ENCODE results near the gene PIGU. TPM values are rescaled to one million over a fixed set of nuclear protein-coding genes. Genes with fewer than 3 reads are reported as not detected.

Gene PIGU
- total and polyA plus RNA-seq, 2 donors (not counting 1 experiment from before 2014, with no cell fraction given): 12.0 to 19.3 TPM

GRCh38 chr20:34546751-34547181, 130.1 kb downstream of the PIGU start:
- Histone ChIP-seq H3K79me2 (ENCODE audit: control insufficient read depth, insufficient read depth, low read length) (no peaks in the 10 kb centered on the region), H3K36me3 (replicated peaks in 1 of 2; ENCODE audit: control extremely low read depth in 1 of 2, control insufficient read depth in 1 of 2, extremely low read depth in 1 of 2, insufficient read depth in 2 of 2, low read length in 1 of 2) (peaks cover 0 to under 1% of the 10 kb centered on the region in 2 experiments), H3K27ac (ENCODE audit: low read length in 2 of 2) (no peak overlapping the region), H3K9ac (ENCODE audit: low read length) (no peak overlapping the region), H2AFZ (ENCODE audit: insufficient read depth, low read depth, low read length, poor library complexity, severe bottlenecking) (no peak overlapping the region), H3K4me2 (replicated peaks; ENCODE audit: low read depth, low read length, poor library complexity, severe bottlenecking) (no peak overlapping the region), H3K4me1 (ENCODE audit: control insufficient read depth in 2 of 2, insufficient read depth in 2 of 2, low read length in 2 of 2) (peaks cover 0 to 7% of the 10 kb centered on the region in 2 donors), H3K27me3 (replicated peaks in 1 of 4; ENCODE audit: control extremely low read depth in 1 of 4, control insufficient read depth in 3 of 4, insufficient read depth in 4 of 4, low read length in 3 of 4) (peaks cover 0 to 4% (median 0%) of the 10 kb centered on the region in 4 experiments), H3K9me3 (ENCODE audit: control extremely low read depth in 1 of 3, control insufficient read depth in 2 of 3, insufficient read depth in 1 of 3, low read length in 2 of 3) (no peaks in the 10 kb centered on the region), H3K4me3 (ENCODE audit: control extremely low read depth in 1 of 5, extremely low read depth in 1 of 5, insufficient read depth in 1 of 5, low read depth in 2 of 5, low read length in 4 of 5) (no peak overlapping the region), H4K20me1 (ENCODE audit: control insufficient read depth, insufficient read depth, low read length, poor library complexity, severe bottlenecking) (no peaks in the 10 kb centered on the region)
- TF ChIP-seq CTCF (IDR thresholded peaks at IDR 0.05): no peak
- TF ChIP-seq EZH2 (IDR thresholded peaks at IDR 0.05; ENCODE audit: borderline replicate concordance, insufficient read depth, low read depth, low read length, poor library complexity, severe bottlenecking): no peak
- Mint-ChIP-seq H3K27me3 (peaks cover 3% of the 10 kb centered on the region), H3K4me3 (no peak overlapping the region), H3K27ac (peak overlapping the region; percentile 11), H3K9me3 (ENCODE audit: insufficient read depth) (no peaks in the 10 kb centered on the region), H3K4me1 (peaks cover 15% of the 10 kb centered on the region)
- ChIA-PET CTCF (no interaction called here), POLR2A (no interaction called here)
- WGBS (ENCODE audit: insufficient coverage): 97% methylated on average over 11 of the region's 11 CpGs
- ATAC-seq (ENCODE audit: low read depth): no peak
- no peak for DNase-seq
- intact Hi-C loops (cut with micrococcal nuclease): no loop called here

- CTCF ChIA-PET: interaction anchor here (0.8 to 1.9 kb wide), 4 partner anchors 163 to 226 kb away, joined by 3 to 7 read pairs (median 3); no protein-coding TSS in a partner anchor
- POLR2A ChIA-PET: interaction anchor here (0.6 kb wide), 1 partner anchor 234 kb away, joined by 3 read pairs; no protein-coding TSS in a partner anchor
- Histone ChIP-seq H3K4me1 (ENCODE audit: control insufficient read depth in 2 of 2, insufficient read depth in 2 of 2, low read length in 2 of 2) (peaks cover 0 to 7% of the 10 kb centered on the region in 2 donors), H3K79me2 (ENCODE audit: control insufficient read depth, insufficient read depth, low read length) (no peaks in the 10 kb centered on the region), H3K9ac (ENCODE audit: low read length) (no peak overlapping the region), H3K36me3 (replicated peaks in 1 of 2; ENCODE audit: control extremely low read depth in 1 of 2, control insufficient read depth in 1 of 2, extremely low read depth in 1 of 2, insufficient read depth in 2 of 2, low read length in 1 of 2) (peaks cover 0 to 20% of the 10 kb centered on the region in 2 experiments), H3K4me2 (replicated peaks; ENCODE audit: low read depth, low read length, poor library complexity, severe bottlenecking) (peak overlapping the region; percentile 36), H3K27ac (ENCODE audit: low read length in 2 of 2) (no peak overlapping the region), H3K4me3 (ENCODE audit: control extremely low read depth in 1 of 5, extremely low read depth in 1 of 5, insufficient read depth in 1 of 5, low read depth in 2 of 5, low read length in 4 of 5) (peak overlapping the region in 2 of 5 experiments; percentile 15 to 18), H4K20me1 (ENCODE audit: control insufficient read depth, insufficient read depth, low read length, poor library complexity, severe bottlenecking) (no peaks in the 10 kb centered on the region), H3K27me3 (replicated peaks in 1 of 4; ENCODE audit: control extremely low read depth in 1 of 4, control insufficient read depth in 3 of 4, insufficient read depth in 4 of 4, low read length in 3 of 4) (peaks cover 0 to 4% (median 0%) of the 10 kb centered on the region in 4 experiments), H2AFZ (ENCODE audit: insufficient read depth, low read depth, low read length, poor library complexity, severe bottlenecking) (no peak overlapping the region), H3K9me3 (ENCODE audit: control extremely low read depth in 1 of 3, control insufficient read depth in 2 of 3, insufficient read depth in 1 of 3, low read length in 2 of 3) (no peaks in the 10 kb centered on the region)
- H3K4me3 Mint-ChIP-seq: peak overlapping the region; percentile 15
- H3K9me3 Mint-ChIP-seq (ENCODE audit: insufficient read depth): no peaks in the 10 kb centered on the region
- TF ChIP-seq EZH2 (IDR thresholded peaks at IDR 0.05; ENCODE audit: borderline replicate concordance, insufficient read depth, low read depth, low read length, poor library complexity, severe bottlenecking): no peak
- no peak for TF ChIP-seq CTCF (IDR thresholded peaks at IDR 0.05)
- ATAC-seq (ENCODE audit: low read depth) (no peak), DNase-seq (no peak)
- H3K27ac Mint-ChIP-seq: no peak overlapping the region
- peaks cover 17% of the 10 kb centered on the region for H3K4me1 Mint-ChIP-seq
- intact Hi-C loops (cut with micrococcal nuclease): no loop called here
- WGBS (ENCODE audit: insufficient coverage): 28% methylated on average over 12 of the region's 19 CpGs
- H3K27me3 Mint-ChIP-seq: peaks cover 3% of the 10 kb centered on the region
Observed at GRCh38 chr20:34544109-34544796, 132.6 kb downstream of the PIGU start.
